ENCODE results near the gene MAN1B1. TPM values are rescaled to one million over a fixed set of nuclear protein-coding genes. Genes with fewer than 3 reads are reported as not detected.

Gene MAN1B1
- total RNA-seq (2012; rRNA removed), result 48.1 and 54.8 TPM in 2 replicates

GRCh38 chr9:137086531-137087408 lies at the start of gene MAN1B1:
Gene MAN1B1, plus strand, starts transcription at chr9:137086985. Its CDS starts 15 bp downstream, at chr9:137087000.
- H3K9ac ChIP-seq (ENCODE audit: low read depth, low read length), result peak within 1 kb of the TSS; percentile 92
- peak within 1 kb of the TSS; percentile 92 for H3K4me3 ChIP-seq (ENCODE audit: low read length)
- no peaks in the 10 kb centered on the region for H3K9me3 ChIP-seq (replicated peaks; ENCODE audit: low read length)
- peaks cover 51% of the 10 kb centered on the region for H3K4me1 ChIP-seq (ENCODE audit: control insufficient read depth, insufficient read depth, low read length)
- peaks cover 17% of the 10 kb centered on the region for H3K36me3 ChIP-seq (ENCODE audit: insufficient read depth, low read length)
- no peaks in the 10 kb centered on the region for H3K27me3 ChIP-seq (ENCODE audit: control insufficient read depth, insufficient read depth, low read length)
- peak within 1 kb of the TSS; percentile 92 for H3K4me2 ChIP-seq (ENCODE audit: low read length)

DNA sequence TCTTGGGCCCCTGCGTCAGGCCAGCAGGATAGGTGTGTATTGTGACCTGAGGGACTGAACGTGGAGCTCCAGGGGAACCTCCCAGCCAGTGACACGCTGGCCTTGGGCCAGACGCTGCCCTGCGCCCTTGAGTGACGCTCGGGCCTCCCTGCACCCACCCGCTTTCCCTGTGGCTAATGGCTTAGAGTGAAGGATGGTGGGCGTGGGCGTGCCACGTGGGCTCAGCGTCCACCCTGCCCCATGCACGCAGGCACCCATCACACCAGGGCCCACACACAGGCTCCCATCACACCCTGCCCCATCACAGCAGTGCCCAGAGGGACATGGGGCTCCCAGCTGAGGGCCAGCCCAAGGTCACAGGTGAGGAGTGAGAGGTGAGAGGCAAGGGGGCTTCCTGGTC lies 49.8 kb upstream of the MAN1B1 start:
- H3K4me3 ChIP-seq (ENCODE audit: low read length), result no peak overlapping the region
- H3K4me1 ChIP-seq (ENCODE audit: control insufficient read depth, insufficient read depth, low read length), result peaks cover 9% of the 10 kb centered on the region
- peaks cover 13% of the 10 kb centered on the region for H3K36me3 ChIP-seq (ENCODE audit: insufficient read depth, low read length)
- H3K4me2 ChIP-seq (ENCODE audit: low read length), result no peak overlapping the region
- peaks cover 3% of the 10 kb centered on the region for H3K27me3 ChIP-seq (ENCODE audit: control insufficient read depth, insufficient read depth, low read length)
- H3K9ac ChIP-seq (ENCODE audit: low read depth, low read length), result no peak overlapping the region
- H3K9me3 ChIP-seq (replicated peaks; ENCODE audit: low read length), result no peaks in the 10 kb centered on the region

- Histone ChIP-seq H3K36me3 (ENCODE audit: insufficient read depth, low read length) (peaks cover 13% of the 10 kb centered on the region), H3K9ac (ENCODE audit: low read depth, low read length) (no peak overlapping the region), H3K4me3 (ENCODE audit: low read length) (no peak overlapping the region), H3K4me1 (ENCODE audit: control insufficient read depth, insufficient read depth, low read length) (peaks cover 9% of the 10 kb centered on the region), H3K27me3 (ENCODE audit: control insufficient read depth, insufficient read depth, low read length) (peaks cover 3% of the 10 kb centered on the region), H3K9me3 (replicated peaks; ENCODE audit: low read length) (no peaks in the 10 kb centered on the region), H3K4me2 (ENCODE audit: low read length) (no peak overlapping the region)
Observed at GRCh38 chr9:137037483-137037882, 49.3 kb upstream of the MAN1B1 start.

DNA sequence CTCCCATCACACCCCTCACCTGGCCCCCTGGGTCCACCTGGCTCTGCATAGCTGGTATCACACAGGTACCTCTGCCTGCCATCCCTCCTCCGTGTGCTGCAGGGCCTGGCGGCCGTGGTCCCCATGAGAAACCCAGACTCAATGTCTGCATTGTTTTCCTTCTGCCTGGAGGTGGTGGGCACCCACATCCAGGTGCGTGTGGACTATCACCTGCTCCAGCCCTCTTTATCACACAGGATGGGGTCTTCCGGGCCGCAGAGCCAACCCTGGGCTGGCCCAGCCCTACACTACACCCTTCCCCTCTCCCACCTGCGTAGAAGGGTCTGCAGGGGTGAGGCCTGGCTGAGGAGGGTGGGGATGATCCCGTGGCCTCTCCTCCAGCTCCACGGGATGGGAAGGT lies 47.9 kb upstream of the MAN1B1 start:
- Histone ChIP-seq H3K4me2 (ENCODE audit: low read length) (no peak overlapping the region), H3K27me3 (ENCODE audit: control insufficient read depth, insufficient read depth, low read length) (no peaks in the 10 kb centered on the region), H3K36me3 (ENCODE audit: insufficient read depth, low read length) (peaks cover 13% of the 10 kb centered on the region), H3K4me1 (ENCODE audit: control insufficient read depth, insufficient read depth, low read length) (peaks cover 11% of the 10 kb centered on the region), H3K9ac (ENCODE audit: low read depth, low read length) (no peak overlapping the region), H3K4me3 (ENCODE audit: low read length) (no peak overlapping the region), H3K9me3 (replicated peaks; ENCODE audit: low read length) (no peaks in the 10 kb centered on the region)

- no peaks in the 10 kb centered on the region for H3K9me3 ChIP-seq (replicated peaks; ENCODE audit: low read length)
- no peaks in the 10 kb centered on the region for H3K27me3 ChIP-seq (ENCODE audit: control insufficient read depth, insufficient read depth, low read length)
- no peak overlapping the region for H3K9ac ChIP-seq (ENCODE audit: low read depth, low read length)
Observed at GRCh38 chr9:137039611-137040366, 47.0 kb upstream of the MAN1B1 start.

DNA sequence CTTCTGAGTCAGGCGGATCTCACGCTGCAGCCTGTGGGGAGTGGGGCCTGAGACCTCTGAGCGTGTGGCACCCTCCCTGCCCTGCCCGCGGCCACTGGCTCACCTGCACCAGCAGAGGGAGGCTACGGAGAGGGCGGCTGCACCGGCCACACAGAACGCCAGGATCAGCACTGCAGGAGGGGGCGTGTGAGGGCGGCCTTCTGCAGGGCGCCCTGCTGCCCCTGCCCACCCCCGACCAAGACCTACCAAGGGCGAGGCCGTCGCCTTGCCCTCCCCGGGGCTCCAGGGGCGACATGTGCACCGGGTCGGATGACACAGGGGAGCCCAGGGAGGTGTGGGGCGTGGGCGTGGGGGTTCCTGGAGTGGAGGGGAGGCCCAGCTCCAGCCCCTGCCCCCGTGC lies 46.2 kb upstream of the MAN1B1 start:
- no peak overlapping the region for H3K9ac ChIP-seq (ENCODE audit: low read depth, low read length)
- peaks cover 17% of the 10 kb centered on the region for H3K4me1 ChIP-seq (ENCODE audit: control insufficient read depth, insufficient read depth, low read length)
- no peak overlapping the region for H3K4me2 ChIP-seq (ENCODE audit: low read length)
- H3K4me3 ChIP-seq (ENCODE audit: low read length), result no peak overlapping the region
- H3K9me3 ChIP-seq (replicated peaks; ENCODE audit: low read length), result no peaks in the 10 kb centered on the region
- peaks cover 13% of the 10 kb centered on the region for H3K36me3 ChIP-seq (ENCODE audit: insufficient read depth, low read length)
- no peaks in the 10 kb centered on the region for H3K27me3 ChIP-seq (ENCODE audit: control insufficient read depth, insufficient read depth, low read length)

More at GRCh38 chr9:137039611-137040366, 47.0 kb upstream of the MAN1B1 start:
- H3K4me3 ChIP-seq (ENCODE audit: low read length), result no peak overlapping the region
- peaks cover 14% of the 10 kb centered on the region for H3K4me1 ChIP-seq (ENCODE audit: control insufficient read depth, insufficient read depth, low read length)
- no peak overlapping the region for H3K4me2 ChIP-seq (ENCODE audit: low read length)
- peaks cover 13% of the 10 kb centered on the region for H3K36me3 ChIP-seq (ENCODE audit: insufficient read depth, low read length)

DNA sequence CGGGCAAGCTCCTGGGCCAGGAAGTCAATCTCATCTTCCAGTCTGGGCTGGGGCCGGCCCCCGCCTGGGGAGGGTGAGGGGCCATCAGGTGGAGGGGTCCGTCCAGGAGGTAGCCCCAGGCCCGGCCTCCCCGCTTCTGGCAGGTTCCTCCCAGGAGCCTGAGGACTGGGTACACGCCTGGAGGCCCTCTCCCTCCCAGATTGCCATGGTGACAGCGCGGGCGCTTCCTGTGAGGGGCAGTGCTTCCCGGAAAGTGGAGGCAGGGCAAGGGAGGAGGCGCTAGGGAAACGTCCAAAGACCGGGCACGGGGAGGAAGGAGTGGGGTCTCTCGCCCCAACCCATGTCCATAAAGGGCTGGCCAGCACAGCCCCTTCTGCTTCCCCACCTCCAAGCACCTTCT lies 45.7 kb upstream of the MAN1B1 start:
- Histone ChIP-seq H3K27me3 (ENCODE audit: control insufficient read depth, insufficient read depth, low read length) (no peaks in the 10 kb centered on the region), H3K4me2 (ENCODE audit: low read length) (no peak overlapping the region), H3K4me3 (ENCODE audit: low read length) (no peak overlapping the region), H3K4me1 (ENCODE audit: control insufficient read depth, insufficient read depth, low read length) (peaks cover 18% of the 10 kb centered on the region), H3K9ac (ENCODE audit: low read depth, low read length) (no peak overlapping the region), H3K36me3 (ENCODE audit: insufficient read depth, low read length) (peaks cover 13% of the 10 kb centered on the region), H3K9me3 (replicated peaks; ENCODE audit: low read length) (no peaks in the 10 kb centered on the region)

GRCh38 chr9:137042751-137043727 lies 43.7 kb upstream of the MAN1B1 start:
- no peak overlapping the region for H3K4me3 ChIP-seq (ENCODE audit: low read length)

DNA sequence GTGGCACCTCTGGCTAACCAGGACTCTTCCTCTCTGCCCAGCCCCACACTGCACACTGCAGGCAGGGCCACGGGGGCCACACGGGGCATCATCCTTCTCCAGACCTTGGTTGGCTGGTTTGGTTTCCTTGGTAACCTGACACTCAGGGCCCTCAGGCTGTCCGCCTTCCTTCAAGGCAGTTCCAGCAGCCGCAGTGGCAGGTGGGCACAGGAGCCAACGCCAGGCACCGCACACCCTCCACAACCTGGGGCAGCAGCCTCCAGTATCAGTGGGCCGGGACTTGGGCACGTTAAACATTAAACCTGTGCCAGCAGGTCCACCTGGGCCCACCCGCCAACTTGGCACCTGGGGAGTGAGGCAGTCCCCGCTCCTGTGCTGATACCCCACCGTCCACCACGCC lies 42.7 kb upstream of the MAN1B1 start:
- Histone ChIP-seq H3K4me3 (ENCODE audit: low read length) (peak overlapping the region; percentile 86), H3K9ac (ENCODE audit: low read depth, low read length) (no peak overlapping the region), H3K4me1 (ENCODE audit: control insufficient read depth, insufficient read depth, low read length) (peaks cover 22% of the 10 kb centered on the region), H3K4me2 (ENCODE audit: low read length) (peak overlapping the region; percentile 95), H3K36me3 (ENCODE audit: insufficient read depth, low read length) (peaks cover 8% of the 10 kb centered on the region), H3K9me3 (replicated peaks; ENCODE audit: low read length) (no peaks in the 10 kb centered on the region), H3K27me3 (ENCODE audit: control insufficient read depth, insufficient read depth, low read length) (peaks cover 14% of the 10 kb centered on the region)

More at GRCh38 chr9:137042751-137043727, 43.7 kb upstream of the MAN1B1 start:
- Histone ChIP-seq H3K9me3 (replicated peaks; ENCODE audit: low read length) (no peaks in the 10 kb centered on the region), H3K4me2 (ENCODE audit: low read length) (no peak overlapping the region), H3K4me1 (ENCODE audit: control insufficient read depth, insufficient read depth, low read length) (peaks cover 22% of the 10 kb centered on the region), H3K27me3 (ENCODE audit: control insufficient read depth, insufficient read depth, low read length) (peaks cover 10% of the 10 kb centered on the region), H3K36me3 (ENCODE audit: insufficient read depth, low read length) (peaks cover 13% of the 10 kb centered on the region), H3K9ac (ENCODE audit: low read depth, low read length) (no peak overlapping the region)

DNA sequence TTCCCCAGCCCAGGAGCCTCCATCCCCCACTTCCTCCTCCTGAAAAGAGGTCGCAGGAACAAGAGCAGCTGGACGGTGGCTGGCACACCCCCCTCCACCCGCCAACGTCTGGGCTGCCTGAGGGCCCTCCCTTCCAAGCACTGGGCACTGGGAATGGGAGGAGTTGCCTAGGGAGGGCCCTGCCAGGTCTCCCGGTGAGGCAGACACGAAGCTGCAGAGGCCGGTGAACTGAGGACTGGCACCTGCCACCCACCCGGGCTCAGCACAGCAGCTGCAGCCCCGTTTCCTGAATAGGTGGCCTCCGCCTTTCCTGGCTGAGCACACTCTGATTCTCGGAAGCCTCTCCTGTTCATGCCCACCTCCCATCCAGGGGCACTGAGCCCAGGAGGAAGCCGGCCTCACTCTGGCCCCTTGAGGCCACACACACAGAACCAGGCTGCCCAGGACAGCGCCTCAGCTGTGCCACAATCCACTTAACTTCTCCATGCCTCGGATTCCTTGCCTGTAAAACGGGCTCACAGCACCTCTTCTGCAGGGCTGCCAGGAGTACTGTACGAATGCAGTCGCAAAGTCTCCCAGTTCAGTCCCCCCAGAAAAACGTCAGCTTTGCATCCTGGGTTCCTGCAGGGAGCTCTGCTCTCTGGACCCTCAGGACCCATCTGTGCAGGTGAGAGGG lies 42.1 kb upstream of the MAN1B1 start:
- H3K4me3 ChIP-seq (ENCODE audit: low read length), result peak overlapping the region; percentile 86

More for the DNA sequence above, 42.1 kb upstream of the MAN1B1 start:
- H3K36me3 ChIP-seq (ENCODE audit: insufficient read depth, low read length), result peaks cover 3% of the 10 kb centered on the region
- H3K4me2 ChIP-seq (ENCODE audit: low read length), result peak overlapping the region; percentile 95
- peak overlapping the region; percentile 69 for H3K9ac ChIP-seq (ENCODE audit: low read depth, low read length)
- peaks cover 20% of the 10 kb centered on the region for H3K27me3 ChIP-seq (ENCODE audit: control insufficient read depth, insufficient read depth, low read length)
- no peaks in the 10 kb centered on the region for H3K9me3 ChIP-seq (replicated peaks; ENCODE audit: low read length)
- H3K4me1 ChIP-seq (ENCODE audit: control insufficient read depth, insufficient read depth, low read length), result peaks cover 22% of the 10 kb centered on the region
